GM06990 (cell line): Measurements from ENCODE around the gene KCND2.

Experiments
- DNase-seq: peaks from one replicate; pipeline ENCODE4 v3.0.0-alpha.2; 2011; ENCODE audit not compliant: insufficient read length; ENCODE audit errors: extremely low read depth
- H3K27me3 ChIP-seq: replicated peaks from 2 replicates; pipeline ENCODE4 v1.6.0; 2011; ENCODE audit warnings: low read length; ENCODE audit not compliant: control insufficient read depth, insufficient read depth
- H3K36me3 ChIP-seq: 2 replicates; pipeline ENCODE4 v1.5.1; 2011; ENCODE audit warnings: low read length; ENCODE audit not compliant: control insufficient read depth, insufficient read depth
- H3K4me3 ChIP-seq: replicated peaks from 2 replicates; pipeline ENCODE4 v1.5.1; 2011; ENCODE audit warnings: low read depth, mild to moderate bottlenecking, control low read depth, low read length
- TF ChIP-seq, protein P1 (sequence below): IDR thresholded peaks from 2 replicates; pipeline ENCODE4 v1.5.1; 2011; ENCODE audit warnings: low read length, control low read depth, mild to moderate bottlenecking, inconsistent platforms; ENCODE audit not compliant: insufficient read depth, poor library complexity, severe bottlenecking

The KCND2 gene

DNA sequence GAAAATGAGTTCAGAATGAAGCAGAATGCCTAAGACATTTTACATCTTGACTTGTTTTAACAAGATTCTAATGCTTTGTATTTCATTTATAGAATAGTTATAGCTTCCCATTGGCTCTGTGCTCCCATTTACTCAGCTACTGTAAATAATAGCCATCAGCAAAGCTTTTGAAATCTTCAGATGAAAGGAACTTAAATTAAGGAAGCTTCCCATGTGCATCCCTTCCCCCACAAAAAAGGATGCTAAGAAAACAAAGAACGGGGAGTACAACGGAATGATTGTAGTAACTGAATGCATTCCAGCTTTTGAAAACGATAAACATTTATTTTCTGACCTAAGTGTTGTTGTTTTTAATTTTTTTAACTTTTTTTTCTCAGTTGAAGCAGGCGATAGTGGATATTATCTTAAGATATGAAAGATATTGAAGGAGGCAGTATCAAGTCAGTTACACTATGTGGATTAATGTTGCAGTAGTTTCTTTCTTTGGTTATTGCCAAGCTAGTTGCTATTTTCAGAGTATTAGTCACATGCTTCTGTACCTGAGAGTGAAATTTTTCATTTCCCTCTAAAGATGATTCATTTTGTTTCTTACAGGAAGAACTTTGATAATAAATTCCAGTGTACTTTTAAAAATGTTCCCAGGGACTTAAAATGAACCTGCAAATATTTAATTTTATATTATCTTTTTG lies 129.2 kb downstream of the KCND2 start:
- TF ChIP-seq, protein P1, sequence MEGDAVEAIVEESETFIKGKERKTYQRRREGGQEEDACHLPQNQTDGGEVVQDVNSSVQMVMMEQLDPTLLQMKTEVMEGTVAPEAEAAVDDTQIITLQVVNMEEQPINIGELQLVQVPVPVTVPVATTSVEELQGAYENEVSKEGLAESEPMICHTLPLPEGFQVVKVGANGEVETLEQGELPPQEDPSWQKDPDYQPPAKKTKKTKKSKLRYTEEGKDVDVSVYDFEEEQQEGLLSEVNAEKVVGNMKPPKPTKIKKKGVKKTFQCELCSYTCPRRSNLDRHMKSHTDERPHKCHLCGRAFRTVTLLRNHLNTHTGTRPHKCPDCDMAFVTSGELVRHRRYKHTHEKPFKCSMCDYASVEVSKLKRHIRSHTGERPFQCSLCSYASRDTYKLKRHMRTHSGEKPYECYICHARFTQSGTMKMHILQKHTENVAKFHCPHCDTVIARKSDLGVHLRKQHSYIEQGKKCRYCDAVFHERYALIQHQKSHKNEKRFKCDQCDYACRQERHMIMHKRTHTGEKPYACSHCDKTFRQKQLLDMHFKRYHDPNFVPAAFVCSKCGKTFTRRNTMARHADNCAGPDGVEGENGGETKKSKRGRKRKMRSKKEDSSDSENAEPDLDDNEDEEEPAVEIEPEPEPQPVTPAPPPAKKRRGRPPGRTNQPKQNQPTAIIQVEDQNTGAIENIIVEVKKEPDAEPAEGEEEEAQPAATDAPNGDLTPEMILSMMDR = no peak
- peak; percentile 42 for DNase-seq

DNA sequence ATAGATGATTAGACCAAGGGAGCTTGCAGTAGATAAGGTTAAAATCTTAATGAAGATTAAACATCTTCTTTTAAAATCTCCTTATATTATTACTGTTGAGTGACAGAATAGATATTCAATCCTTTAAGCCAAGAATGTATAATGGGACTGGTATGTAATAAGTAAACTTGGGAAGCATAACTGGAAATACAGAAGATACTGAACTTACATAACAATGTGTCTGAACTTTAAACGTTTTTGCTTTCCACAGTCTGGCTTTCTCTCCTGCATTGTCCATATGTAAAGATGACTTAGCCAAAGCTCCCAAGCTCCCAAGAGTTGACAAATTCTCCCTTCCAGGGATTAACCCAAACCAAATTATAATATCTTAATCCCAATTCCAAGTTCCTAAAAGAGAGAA lies 129.8 kb downstream of the KCND2 start:
- TF ChIP-seq, protein P1 = no peak
- no peaks in the 10 kb centered on the region for H3K27me3 ChIP-seq
- H3K4me3 ChIP-seq = no peak overlapping the region
- no peak for DNase-seq
- H3K36me3 ChIP-seq = no peaks in the 10 kb centered on the region; the same call in 1 of the 2 replicates

More for the DNA sequence above, 129.2 kb downstream of the KCND2 start:
- no peaks in the 10 kb centered on the region; the same call in 1 of the 2 replicates for H3K36me3 ChIP-seq
- H3K4me3 ChIP-seq = peak overlapping the region; percentile 36
- no peaks in the 10 kb centered on the region for H3K27me3 ChIP-seq

DNA sequence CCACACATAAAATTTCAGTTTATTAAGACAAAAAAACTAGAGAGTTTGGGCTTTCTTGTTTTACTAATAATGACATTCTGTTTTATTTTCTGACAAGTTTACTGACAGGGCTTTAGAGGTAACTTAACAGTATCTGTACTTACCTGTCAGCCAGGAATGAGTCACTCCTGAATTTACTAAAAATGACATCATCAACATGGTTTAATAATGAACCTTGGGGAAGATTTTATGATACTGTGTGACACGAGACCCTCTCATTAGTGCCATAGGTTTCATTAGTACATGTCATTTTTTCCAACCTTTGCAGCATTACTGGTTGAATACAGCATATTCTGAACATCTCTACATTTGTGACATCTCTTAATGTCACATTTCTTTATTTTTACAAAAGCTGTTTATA lies 131.1 kb downstream of the KCND2 start:
- Histone ChIP-seq H3K4me3 (no peak overlapping the region), H3K36me3 (no peaks in the 10 kb centered on the region; the same call in none of the 2 replicates), H3K27me3 (no peaks in the 10 kb centered on the region)
- TF ChIP-seq, protein P1 = no peak
- DNase-seq = peak; percentile 74

DNA sequence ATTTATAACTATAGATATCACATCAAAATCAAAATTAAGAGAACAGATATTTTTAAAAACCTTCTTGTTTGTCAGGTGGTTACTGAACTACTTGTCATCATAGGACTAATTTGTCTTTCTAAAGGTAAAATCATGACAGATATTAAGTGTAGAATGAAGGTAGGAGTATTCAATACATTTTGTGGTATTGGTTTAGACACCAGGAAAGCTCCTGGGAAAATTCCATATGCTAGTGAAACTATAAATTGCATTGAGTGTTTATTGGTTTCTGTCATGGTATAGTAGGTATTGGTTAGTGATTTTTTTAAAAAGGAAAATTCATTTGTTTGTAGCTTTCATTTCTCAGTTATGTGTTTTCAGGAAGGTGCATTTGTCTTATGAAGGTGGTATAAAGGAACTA lies 132.7 kb downstream of the KCND2 start:
- no peaks in the 10 kb centered on the region; the same call in none of the 2 replicates for H3K36me3 ChIP-seq
- H3K27me3 ChIP-seq = no peaks in the 10 kb centered on the region
- DNase-seq = no peak
- TF ChIP-seq, protein P1 = no peak
- H3K4me3 ChIP-seq = no peak overlapping the region

DNA sequence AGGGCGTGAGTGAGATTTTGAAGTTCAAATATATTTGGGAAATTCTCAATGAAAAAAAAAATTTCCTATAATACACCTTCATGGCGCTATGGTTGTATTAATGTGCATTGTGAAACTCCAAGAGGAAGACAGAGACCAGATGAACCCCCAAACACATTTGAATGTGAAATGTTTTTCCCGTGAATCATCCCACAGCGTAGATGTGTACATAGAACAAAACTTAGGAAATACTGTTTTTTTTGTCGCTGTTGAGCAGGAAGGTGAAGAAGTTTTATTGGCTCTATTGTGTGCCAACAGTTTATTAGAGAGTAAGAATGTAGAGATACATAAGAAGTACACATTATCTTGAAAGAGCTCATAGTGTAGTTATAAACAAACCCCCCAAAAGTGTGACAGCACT lies 134.0 kb downstream of the KCND2 start:
- H3K36me3 ChIP-seq = no peaks in the 10 kb centered on the region; the same call in none of the 2 replicates
- no peak overlapping the region for H3K4me3 ChIP-seq
- TF ChIP-seq, protein P1 = no peak
- no peaks in the 10 kb centered on the region for H3K27me3 ChIP-seq
- DNase-seq = no peak
